H7 (cell line): ENCODE results near the gene COL4A2. TPM values are rescaled to one million over a fixed set of nuclear protein-coding genes. Genes with fewer than 3 reads are reported as not detected.

Experiments
- DNase-seq: peaks from one replicate; pipeline ENCODE4 v3.0.0; 2012
- H3K27me3 ChIP-seq: 2 replicates; pipeline ENCODE4 v1.6.0; 2011; ENCODE audit warnings: mild to moderate bottlenecking, low read length; ENCODE audit not compliant: control insufficient read depth, insufficient read depth
- H3K36me3 ChIP-seq: replicated peaks from 2 replicates; pipeline ENCODE4 v1.5.1; 2011; ENCODE audit warnings: low read length; ENCODE audit not compliant: control insufficient read depth, insufficient read depth
- H3K4me3 ChIP-seq: 2 replicates; pipeline ENCODE4 v1.5.1; 2011; ENCODE audit warnings: low read depth, mild to moderate bottlenecking, control low read depth, low read length, moderate library complexity; ENCODE audit not compliant: insufficient read depth
- total RNA-seq: library from RNA; depleted of rRNA; stranded (reverse); fragments of >200 nt; shearing (Covaris generic); gene quantifications from 2 replicates; pipeline ENCODE4 v1.2.3, GENCODE V29; 2014

COL4A2 gene
- total RNA-seq, 1 experiment from 2014 or later = 166 TPM

GRCh38 chr13:110431425-110432294, 124.6 kb downstream of the COL4A2 start:
- peaks cover 17% of the 10 kb centered on the region for H3K36me3 ChIP-seq
- H3K27me3 ChIP-seq = no peaks in the 10 kb centered on the region
- no peak overlapping the region for H3K4me3 ChIP-seq
- DNase-seq = no peak

- no peak for DNase-seq
- H3K27me3 ChIP-seq = no peaks in the 10 kb centered on the region
- peaks cover 17% of the 10 kb centered on the region for H3K36me3 ChIP-seq
Observed at GRCh38 chr13:110432522-110432921, 125.4 kb downstream of the COL4A2 start.

DNA sequence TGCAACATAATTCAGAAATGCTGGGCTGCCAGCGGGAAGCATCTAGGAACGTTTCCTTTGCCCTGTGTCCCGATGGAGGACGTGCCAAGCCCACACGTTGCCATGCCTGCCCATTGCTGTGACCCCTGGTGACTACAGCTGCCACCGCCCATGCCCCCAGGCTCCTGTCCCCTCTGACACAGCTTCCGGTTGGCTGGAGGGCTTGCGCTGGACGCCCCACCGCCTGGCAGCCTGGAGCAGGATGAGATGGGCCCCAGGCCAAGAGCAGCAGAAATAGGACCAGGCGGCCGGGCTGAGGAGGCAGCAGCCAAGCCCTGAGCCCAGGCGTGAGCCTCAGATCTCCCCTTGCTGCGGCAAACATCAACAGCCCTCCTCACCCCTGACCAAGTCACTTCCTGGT, 125.9 kb downstream of the COL4A2 start:
- no peaks in the 10 kb centered on the region for H3K27me3 ChIP-seq
- peaks cover 17% of the 10 kb centered on the region for H3K36me3 ChIP-seq
- no peak overlapping the region for H3K4me3 ChIP-seq
- DNase-seq = no peak

More at GRCh38 chr13:110432522-110432921, 125.4 kb downstream of the COL4A2 start:
- H3K4me3 ChIP-seq = no peak overlapping the region

DNA sequence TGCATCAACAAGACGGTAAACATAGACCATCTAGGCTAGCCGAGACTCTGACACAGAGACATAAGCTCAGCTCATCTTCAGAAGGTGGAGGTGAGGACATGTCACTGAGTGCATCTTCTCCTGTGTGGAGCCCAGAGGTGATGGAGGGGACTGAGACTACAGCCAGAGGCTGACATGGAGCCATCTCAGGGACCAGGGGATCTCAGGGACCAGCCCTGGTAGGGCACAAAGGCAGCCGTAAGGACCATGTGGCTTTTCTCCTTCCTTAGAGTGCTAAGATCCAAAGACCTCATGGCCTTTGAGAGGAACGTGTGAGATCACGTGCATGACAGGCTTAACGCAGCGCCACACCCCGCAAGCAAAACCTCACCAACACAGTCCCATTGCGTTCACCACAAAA, 127.5 kb downstream of the COL4A2 start:
- DNase-seq = no peak
- Histone ChIP-seq H3K4me3 (no peak overlapping the region), H3K27me3 (no peaks in the 10 kb centered on the region), H3K36me3 (peaks cover 19% of the 10 kb centered on the region)

- DNase-seq = no peak
- Histone ChIP-seq H3K27me3 (no peaks in the 10 kb centered on the region), H3K36me3 (peaks cover 19% of the 10 kb centered on the region), H3K4me3 (no peak overlapping the region)
Observed at GRCh38 chr13:110435331-110435730, 128.2 kb downstream of the COL4A2 start.

DNA sequence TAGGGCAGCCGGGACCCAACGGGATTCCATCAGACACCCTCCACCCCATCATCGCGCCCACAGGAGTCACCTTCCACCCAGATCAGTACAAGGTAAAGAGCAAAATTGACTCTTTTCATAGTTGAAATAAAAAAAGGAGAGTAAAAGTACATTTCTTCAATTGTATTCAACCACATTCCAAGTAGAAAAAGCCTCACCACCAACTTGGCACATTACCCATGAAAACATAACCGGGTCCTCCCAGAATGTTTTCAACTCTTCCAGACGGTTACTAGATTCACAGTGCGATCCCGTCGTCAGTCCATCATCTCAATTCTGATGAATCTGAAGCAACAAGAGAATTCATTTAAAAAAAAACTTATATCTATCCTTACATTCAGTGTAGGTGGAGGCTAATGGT, 129.2 kb downstream of the COL4A2 start:
- no peak for DNase-seq
- Histone ChIP-seq H3K36me3 (peaks cover 18% of the 10 kb centered on the region), H3K27me3 (no peaks in the 10 kb centered on the region), H3K4me3 (no peak overlapping the region)

GRCh38 chr13:110436786-110437370, 129.8 kb downstream of the COL4A2 start:
- no peaks in the 10 kb centered on the region for H3K27me3 ChIP-seq
- H3K4me3 ChIP-seq = no peak overlapping the region
- peaks cover 14% of the 10 kb centered on the region for H3K36me3 ChIP-seq
- DNase-seq = no peak

DNA sequence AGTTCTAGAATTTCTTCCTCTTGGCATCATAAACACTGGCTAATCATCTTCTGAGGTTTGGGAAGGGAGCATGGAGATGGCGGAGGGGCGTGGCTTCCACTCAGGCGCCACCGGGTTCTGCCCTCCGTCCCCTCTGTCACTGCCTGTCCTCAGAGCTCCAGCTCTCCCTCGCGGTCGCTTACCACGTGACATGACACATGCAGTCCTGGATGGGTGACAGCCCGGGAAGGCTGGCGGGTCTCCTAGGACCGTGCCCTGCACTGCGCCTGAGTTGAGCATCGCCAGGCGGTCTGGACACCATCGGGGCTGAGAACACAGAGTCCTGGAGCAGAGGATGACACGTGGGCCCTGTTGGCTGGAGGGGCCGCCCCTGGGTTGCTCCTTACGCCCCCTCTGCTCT, 131.1 kb downstream of the COL4A2 start:
- DNase-seq = no peak
- Histone ChIP-seq H3K4me3 (no peak overlapping the region), H3K27me3 (no peaks in the 10 kb centered on the region), H3K36me3 (peaks cover 14% of the 10 kb centered on the region)

- Histone ChIP-seq H3K36me3 (peaks cover 14% of the 10 kb centered on the region), H3K4me3 (no peak overlapping the region), H3K27me3 (no peaks in the 10 kb centered on the region)
- no peak for DNase-seq
Observed at GRCh38 chr13:110438776-110439175, 131.7 kb downstream of the COL4A2 start.

GRCh38 chr13:110440946-110441731, 134.1 kb downstream of the COL4A2 start:
- Histone ChIP-seq H3K36me3 (peaks cover 5% of the 10 kb centered on the region), H3K4me3 (no peak overlapping the region), H3K27me3 (no peaks in the 10 kb centered on the region)
- DNase-seq = no peak

DNA sequence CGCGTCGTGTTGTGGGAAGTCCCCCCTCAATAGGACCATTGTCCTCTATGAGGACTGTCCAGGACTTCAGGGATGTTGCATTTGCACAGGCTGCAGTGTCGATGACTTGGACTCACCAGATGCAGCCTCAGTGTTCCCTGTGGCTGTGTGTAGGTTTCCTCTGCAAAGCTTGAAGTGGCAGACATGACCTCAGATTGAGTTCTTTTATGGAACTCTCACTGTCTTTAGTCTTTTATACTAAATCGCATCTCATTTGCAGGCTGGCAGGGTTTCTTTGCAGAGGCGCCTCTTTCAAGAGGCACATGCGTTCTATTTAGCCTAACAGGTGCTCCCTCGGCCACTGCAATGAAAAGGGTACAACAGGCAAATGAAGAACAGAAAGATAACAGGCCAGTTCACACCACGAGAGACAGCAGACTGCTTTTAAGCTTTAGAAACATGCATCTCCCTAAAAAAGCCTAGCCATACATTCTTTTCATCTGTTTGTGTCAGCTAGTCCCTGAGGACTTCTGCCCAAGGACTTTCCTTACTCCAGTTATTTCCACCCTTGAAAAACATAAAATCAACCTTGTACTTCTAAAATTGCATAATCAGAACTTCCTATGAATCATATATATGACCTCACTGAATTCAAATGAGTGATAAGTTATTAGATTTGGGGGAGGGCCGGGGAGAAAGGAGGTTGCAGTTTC, 136.0 kb downstream of the COL4A2 start:
- no peak for DNase-seq
- Histone ChIP-seq H3K36me3 (peaks cover 5% of the 10 kb centered on the region), H3K4me3 (no peak overlapping the region), H3K27me3 (no peaks in the 10 kb centered on the region)

GRCh38 chr13:110443622-110444225, 136.6 kb downstream of the COL4A2 start:
- no peak for DNase-seq
- Histone ChIP-seq H3K36me3 (peaks cover 3% of the 10 kb centered on the region), H3K4me3 (no peak overlapping the region), H3K27me3 (no peaks in the 10 kb centered on the region)

- Histone ChIP-seq H3K4me3 (no peak overlapping the region), H3K27me3 (no peaks in the 10 kb centered on the region), H3K36me3 (peaks cover 3% of the 10 kb centered on the region)
- DNase-seq = no peak
Observed at GRCh38 chr13:110444226-110444653, 137.2 kb downstream of the COL4A2 start.

- H3K36me3 ChIP-seq = peaks cover 3% of the 10 kb centered on the region
- H3K4me3 ChIP-seq = no peak overlapping the region
- no peaks in the 10 kb centered on the region for H3K27me3 ChIP-seq
- no peak for DNase-seq
Observed at GRCh38 chr13:110445183-110445582, 138.1 kb downstream of the COL4A2 start.
